Effector memory CD4-positive, alpha-beta T cell (primary cell): Measurements from ENCODE around the gene RPP25.

Experiments
- DNase-seq, 3 donors: peaks; one replicate each; pipeline ENCODE4 v3.0.0-alpha.2; 2020
- H3K27ac ChIP-seq: 2 replicates; pipeline ENCODE4 v1.7.0; 2013; ENCODE audit warnings: mild to moderate bottlenecking, low read length, moderate library complexity; ENCODE audit not compliant: insufficient read depth, poor library complexity, severe bottlenecking
- H3K27me3 ChIP-seq: replicated peaks from 2 replicates; pipeline ENCODE4 v1.7.0; 2013; ENCODE audit warnings: mild to moderate bottlenecking, low read length; ENCODE audit not compliant: insufficient read depth, control insufficient read depth, poor library complexity, severe bottlenecking
- H3K36me3 ChIP-seq: 2 replicates; pipeline ENCODE4 v1.7.0; 2013; ENCODE audit warnings: mild to moderate bottlenecking, low read length, moderate library complexity; ENCODE audit not compliant: control insufficient read depth, insufficient read depth
- H3K4me1 ChIP-seq: 2 replicates; pipeline ENCODE4 v1.7.0; 2013; ENCODE audit warnings: low read length, mild to moderate bottlenecking; ENCODE audit not compliant: control insufficient read depth, insufficient read depth, poor library complexity, severe bottlenecking
- H3K4me3 ChIP-seq: 2 replicates; pipeline ENCODE4 v1.7.0; 2013; ENCODE audit warnings: low read length, low read depth, mild to moderate bottlenecking; ENCODE audit not compliant: insufficient read depth, poor library complexity, severe bottlenecking
- H3K9me3 ChIP-seq: 2 replicates; pipeline ENCODE4 v1.7.0; 2013; ENCODE audit warnings: mild to moderate bottlenecking, low read length, moderate library complexity; ENCODE audit not compliant: control insufficient read depth
- total RNA-seq, 3 donors: gene quantifications; one replicate each; lab custom pipeline; 2026; lab: John Stamatoyannopoulos, UW

Gene RPP25
- 1.1 to 2.1 (median 1.6) reads per million in 3 donors for total RNA-seq

- H3K4me3 ChIP-seq, result peak within 1 kb of the TSS; percentile 57
- H3K4me1 ChIP-seq, result peaks cover 36% of the 10 kb centered on the region
- H3K36me3 ChIP-seq, result no peaks in the 10 kb centered on the region
- H3K27ac ChIP-seq, result no peak within 1 kb of the TSS
- peaks cover 30% of the 10 kb centered on the region for H3K27me3 ChIP-seq
- no peaks in the 10 kb centered on the region for H3K9me3 ChIP-seq
- DNase-seq, result peak; percentile 22 to 51 (median 44)
These were observed at the start of gene RPP25 for GRCh38 chr15:74956648-74957475. Gene RPP25 (minus strand): TSS chr15:74956772. CDS start chr15:74956583, 189 bp downstream.

GRCh38 chr15:75002398-75002797 lies 45.8 kb upstream of the RPP25 start:
- DNase-seq, result no peak
- H3K4me1 ChIP-seq, result no peaks in the 10 kb centered on the region
- no peak overlapping the region for H3K27ac ChIP-seq
- H3K4me3 ChIP-seq, result no peak overlapping the region
- H3K27me3 ChIP-seq, result peaks cover 7% of the 10 kb centered on the region
- no peaks in the 10 kb centered on the region for H3K9me3 ChIP-seq
- H3K36me3 ChIP-seq, result no peaks in the 10 kb centered on the region

GRCh38 chr15:75001310-75001709 lies 44.7 kb upstream of the RPP25 start:
- Histone ChIP-seq H3K4me1 (peaks cover under 1% of the 10 kb centered on the region), H3K27me3 (peaks cover 15% of the 10 kb centered on the region), H3K9me3 (no peaks in the 10 kb centered on the region), H3K27ac (no peak overlapping the region), H3K36me3 (no peaks in the 10 kb centered on the region), H3K4me3 (no peak overlapping the region)
- DNase-seq, result no peak

GRCh38 chr15:74997543-74997942 lies 41.0 kb upstream of the RPP25 start:
- Histone ChIP-seq H3K27ac (no peak overlapping the region), H3K9me3 (no peaks in the 10 kb centered on the region), H3K27me3 (peaks cover 15% of the 10 kb centered on the region), H3K4me1 (peaks cover 8% of the 10 kb centered on the region), H3K36me3 (no peaks in the 10 kb centered on the region), H3K4me3 (no peak overlapping the region)
- DNase-seq, result no peak

- Histone ChIP-seq H3K4me3 (no peak overlapping the region), H3K36me3 (no peaks in the 10 kb centered on the region), H3K4me1 (peaks cover 8% of the 10 kb centered on the region), H3K27ac (no peak overlapping the region), H3K27me3 (peaks cover 15% of the 10 kb centered on the region), H3K9me3 (no peaks in the 10 kb centered on the region)
- no peak for DNase-seq
These were observed 40.6 kb upstream of the RPP25 start for GRCh38 chr15:74997141-74997540.

- peaks cover 8% of the 10 kb centered on the region for H3K4me1 ChIP-seq
- H3K9me3 ChIP-seq, result no peaks in the 10 kb centered on the region
- H3K27me3 ChIP-seq, result peaks cover 15% of the 10 kb centered on the region
- H3K4me3 ChIP-seq, result peak overlapping the region; percentile 65
- no peaks in the 10 kb centered on the region for H3K36me3 ChIP-seq
- DNase-seq, result no peak
- no peak overlapping the region for H3K27ac ChIP-seq
These were observed 39.5 kb upstream of the RPP25 start for GRCh38 chr15:74995779-74996765.

GRCh38 chr15:74995182-74995778 lies 38.7 kb upstream of the RPP25 start, which contains the start of gene SCAMP5:
Gene SCAMP5 (plus strand): TSS chr15:74995563. CDS start chr15:75011840, 16,277 bp downstream.
- H3K4me3 ChIP-seq, result peak within 1 kb of the TSS; percentile 65
- peaks cover 8% of the 10 kb centered on the region for H3K4me1 ChIP-seq
- H3K9me3 ChIP-seq, result no peaks in the 10 kb centered on the region
- H3K27me3 ChIP-seq, result peaks cover 15% of the 10 kb centered on the region
- no peaks in the 10 kb centered on the region for H3K36me3 ChIP-seq
- peak; percentile 75 to 86 (median 75) for DNase-seq
- H3K27ac ChIP-seq, result no peak within 1 kb of the TSS

GRCh38 chr15:74994685-74995084 lies 38.1 kb upstream of the RPP25 start:
- Histone ChIP-seq H3K4me1 (peaks cover 8% of the 10 kb centered on the region), H3K27me3 (peaks cover 15% of the 10 kb centered on the region), H3K36me3 (no peaks in the 10 kb centered on the region), H3K27ac (no peak overlapping the region), H3K4me3 (no peak overlapping the region), H3K9me3 (no peaks in the 10 kb centered on the region)
- DNase-seq, result no peak

- no peak overlapping the region for H3K4me3 ChIP-seq
- H3K27me3 ChIP-seq, result peaks cover 14% of the 10 kb centered on the region
- no peak overlapping the region for H3K27ac ChIP-seq
- no peak for DNase-seq
- H3K4me1 ChIP-seq, result peaks cover 8% of the 10 kb centered on the region
- no peaks in the 10 kb centered on the region for H3K36me3 ChIP-seq
- no peaks in the 10 kb centered on the region for H3K9me3 ChIP-seq
These were observed 37.7 kb upstream of the RPP25 start for GRCh38 chr15:74994236-74994635.
